T follicular helper cell (primary cell): Measurements from ENCODE around the gene FEN1.

ENCODE experiments used
- DNase-seq: peaks from one replicate; pipeline ENCODE4 v3.0.0-alpha.2; 2020; ENCODE audit warnings: low read depth

FEN1 gene

GRCh38 chr11:61841636-61842527 is 49.2 kb downstream of the FEN1 start:
- DNase-seq = no peak

- DNase-seq = no peak
These were observed 49.8 kb downstream of the FEN1 start for GRCh38 chr11:61842528-61842820.

- DNase-seq = no peak
These were observed 52.3 kb downstream of the FEN1 start for GRCh38 chr11:61844909-61845565.

- no peak for DNase-seq
These were observed 53.8 kb downstream of the FEN1 start for GRCh38 chr11:61846362-61847020.
